Testis (tissue), 3 donors: ENCODE results near the gene CIITA. TPM values are rescaled to one million over a fixed set of nuclear protein-coding genes. Genes with fewer than 3 reads are reported as not detected.

Source experiments
- DNase-seq: peaks from one replicate; pipeline ENCODE4 v3.0.0-alpha.2; 2019
- H3K27ac ChIP-seq, 2 donors: fragments of 200-600 bp; sonication (generic); one replicate each; pipeline ENCODE4 v1.5.1; 2019
- H3K27me3 ChIP-seq: fragments of 200-600 bp; sonication (generic); one replicate; pipeline ENCODE4 v1.5.1; 2019
- H3K36me3 ChIP-seq: fragments of 200-600 bp; sonication (generic); one replicate; pipeline ENCODE4 v1.5.1; 2017; ENCODE audit warnings: low read depth; ENCODE audit errors: missing control alignments
- H3K4me1 ChIP-seq: fragments of 200-600 bp; sonication (generic); one replicate; pipeline ENCODE4 v1.5.1; 2019
- H3K4me3 ChIP-seq, 2 donors: fragments of 200-600 bp; sonication (generic); one replicate each; pipeline ENCODE4 v1.5.1; 2017 to 2019
- H3K9me3 ChIP-seq: fragments of 200-600 bp; sonication (generic); one replicate; pipeline ENCODE4 v1.5.1; 2017
- CTCF ChIP-seq, 3 experiments: fragments of 450-650 bp in 2 of 3; fragments of 200-600 bp in 1 of 3; sonication (generic) in 1 of 3; IDR thresholded peaks; one replicate each; pipeline ENCODE4 v1.5.1; 2016 to 2019; ENCODE audit warnings: antibody characterized with exemption in 3 of 3, mild to moderate bottlenecking in 2 of 3, moderate library complexity in 1 of 3
- POLR2A ChIP-seq: fragments of 450-650 bp; IDR thresholded peaks from one replicate; pipeline ENCODE4 v1.6.1; 2017; ENCODE audit warnings: antibody characterized with exemption, mild to moderate bottlenecking, moderate library complexity
- WGBS, 2 donors: methylation state at CpG; one replicate each; pipeline ENCODE4 v1.1.5; 2018; 5-methylcytosine and 5-hydroxymethylcytosine counted together
- intact Hi-C: fragments of 100-400 bp; cut with DNase I; formaldehyde crosslinking; loops from one replicate; pipeline ENCODE4 v1.15.1; 2023; ENCODE audit warnings: low total_unique reads
- polyA plus RNA-seq: library from polyadenylated mRNA; stranded (reverse); fragments of 350-450 nt; fragmentation: Illumina TruSeq; extraction: RNeasy Lipid Tissue Mini Kit (QIAGEN cat#74804); gene quantifications from one replicate; pipeline ENCODE4 v1.2.3, GENCODE V29; 2014; ENCODE audit warnings: low read depth, low replicate concordance; ENCODE audit not compliant: insufficient read depth
- total RNA-seq, 2 donors: library from RNA; depleted of rRNA; stranded (reverse); fragments of >200 nt; gene quantifications; one replicate each; pipeline ENCODE4 v1.2.3, GENCODE V29; 2016

The CIITA gene
- total and polyA plus RNA-seq, 3 donors from 2014 or later: 6.3 to 16.0 (median 9.5) TPM

GRCh38 chr16:10850478-10850850 lies 26.5 kb upstream of the CIITA start:
- DNase-seq: no peak
- no peaks in the 10 kb centered on the region for H3K4me1 ChIP-seq
- no peak overlapping the region for H3K27ac ChIP-seq
- no peaks in the 10 kb centered on the region for H3K27me3 ChIP-seq
- H3K36me3 ChIP-seq: no peaks in the 10 kb centered on the region
- H3K4me3 ChIP-seq: no peak overlapping the region
- intact Hi-C loops: no loop called here
- no peak for TF ChIP-seq CTCF (IDR thresholded peaks at IDR 0.05)
- TF ChIP-seq POLR2A: no peak
- 76 to 79% methylated on average over 4 of the region's 4 CpGs for WGBS, 2 donors
- no peaks in the 10 kb centered on the region for H3K9me3 ChIP-seq

DNA sequence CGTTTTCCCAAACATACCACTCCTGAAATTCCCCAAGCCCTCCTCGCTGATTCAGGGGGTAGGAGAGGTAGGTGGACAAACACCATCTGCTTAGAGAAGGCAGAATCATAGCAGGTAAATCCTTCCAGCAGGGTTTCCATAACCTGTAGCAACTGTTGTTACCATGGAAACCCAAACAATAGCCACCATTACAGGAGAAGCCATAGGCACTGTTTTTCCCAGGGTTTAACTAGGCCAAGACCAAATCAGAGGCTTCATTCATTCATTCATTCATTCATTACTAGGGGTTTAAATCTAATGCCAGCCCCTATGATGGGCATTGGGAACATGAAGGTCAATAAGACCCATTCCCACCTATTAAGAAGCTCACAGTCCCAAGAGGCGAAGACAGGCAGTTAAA lies 25.5 kb upstream of the CIITA start:
- WGBS, 2 donors: 94 to 95% methylated on average over 3 of the region's 3 CpGs
- H3K9me3 ChIP-seq: no peaks in the 10 kb centered on the region
- TF ChIP-seq CTCF (IDR thresholded peaks at IDR 0.05) (no peak), POLR2A (no peak)
- DNase-seq: no peak
- no peak overlapping the region for H3K27ac ChIP-seq
- H3K4me3 ChIP-seq: no peak overlapping the region
- intact Hi-C loops: no loop called here
- H3K27me3 ChIP-seq: no peaks in the 10 kb centered on the region
- no peaks in the 10 kb centered on the region for H3K4me1 ChIP-seq
- no peaks in the 10 kb centered on the region for H3K36me3 ChIP-seq

GRCh38 chr16:10852286-10852685 lies 24.7 kb upstream of the CIITA start:
- Histone ChIP-seq H3K27ac (no peak overlapping the region), H3K4me3 (no peak overlapping the region), H3K36me3 (no peaks in the 10 kb centered on the region), H3K4me1 (no peaks in the 10 kb centered on the region), H3K9me3 (no peaks in the 10 kb centered on the region), H3K27me3 (no peaks in the 10 kb centered on the region)
- WGBS, 2 donors: 69 to 76% methylated on average over 4 of the region's 4 CpGs
- TF ChIP-seq CTCF (IDR thresholded peaks at IDR 0.05): no peak
- no peak for TF ChIP-seq POLR2A
- intact Hi-C loops: no loop called here
- no peak for DNase-seq

GRCh38 chr16:10852948-10853347 lies 24.1 kb upstream of the CIITA start:
- Histone ChIP-seq H3K27me3 (no peaks in the 10 kb centered on the region), H3K4me3 (no peak overlapping the region), H3K27ac (no peak overlapping the region), H3K36me3 (no peaks in the 10 kb centered on the region), H3K4me1 (no peaks in the 10 kb centered on the region), H3K9me3 (no peaks in the 10 kb centered on the region)
- intact Hi-C loops: no loop called here
- no peak for DNase-seq
- TF ChIP-seq POLR2A (no peak), CTCF (IDR thresholded peaks at IDR 0.05) (no peak)
- 85 to 89% methylated on average over 5 of the region's 5 CpGs for WGBS, 2 donors

DNA sequence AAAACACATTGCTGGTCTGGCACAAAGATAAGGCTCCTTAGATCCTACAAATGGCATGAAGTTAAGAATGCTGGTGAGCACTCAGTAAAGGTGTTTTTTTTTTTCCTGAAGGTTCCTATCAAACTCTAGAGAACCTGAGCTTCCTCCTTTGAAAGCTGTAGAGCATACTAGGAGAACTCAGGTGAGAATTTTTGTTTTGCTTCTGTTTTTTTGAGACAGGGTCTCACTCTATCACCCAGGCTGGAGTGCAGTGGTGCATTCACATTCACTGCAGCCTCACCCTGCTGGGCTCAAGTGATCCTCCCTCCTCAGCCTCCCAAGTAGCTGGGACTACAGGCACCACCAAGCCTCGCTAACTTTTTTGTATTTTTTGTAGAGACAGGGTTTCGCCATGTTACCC lies 21.0 kb upstream of the CIITA start:
- H3K36me3 ChIP-seq: no peaks in the 10 kb centered on the region
- H3K27me3 ChIP-seq: no peaks in the 10 kb centered on the region
- 88 to 93% methylated on average over 2 of the region's 2 CpGs for WGBS, 2 donors
- H3K4me3 ChIP-seq: no peak overlapping the region
- no peak for DNase-seq
- no peak overlapping the region for H3K27ac ChIP-seq
- TF ChIP-seq CTCF (IDR thresholded peaks at IDR 0.05) (no peak), POLR2A (no peak)
- H3K4me1 ChIP-seq: no peaks in the 10 kb centered on the region
- no peaks in the 10 kb centered on the region for H3K9me3 ChIP-seq
- intact Hi-C loops: no loop called here
